Activated B cell treated with CpG ODN at 0.5 μM for 24 hours (primary cell): ENCODE measurements around the gene CACNG4. TPM values are rescaled to one million over a fixed set of nuclear protein-coding genes. Genes with fewer than 3 reads are reported as not detected.

Experiments used
- ATAC-seq: fragments of 200-7000 bp; cut with Tn5 transposase; one replicate; pipeline ENCODE4 v1.10.0; 2021; ENCODE audit warnings: low read depth, mild to moderate bottlenecking, moderate library complexity
- CTCF ChIA-PET: fragments of 350-600 bp; sonication (Branson Sonifier 250); formaldehyde crosslinking; loops from one replicate; lab custom pipeline; 2021; ENCODE audit warnings: antibody characterized with exemption; lab: Charles Lee
- POLR2A ChIA-PET: fragments of 350-600 bp; sonication (Branson Sonifier 250); formaldehyde crosslinking; loops from one replicate; lab custom pipeline; 2021; ENCODE audit warnings: antibody characterized with exemption; lab: Charles Lee
- DNase-seq: peaks from one replicate; pipeline ENCODE4 v3.0.0; 2022
- H3K27ac Mint-ChIP-seq: one replicate; pipeline ENCODE4 v1.8.0; 2020; ENCODE audit warnings: mixed read lengths
- H3K27me3 Mint-ChIP-seq: one replicate; pipeline ENCODE4 v1.8.0; 2021; ENCODE audit warnings: mixed read lengths
- H3K36me3 Mint-ChIP-seq: one replicate; pipeline ENCODE4 v1.8.0; 2021; ENCODE audit warnings: low read depth, mixed read lengths
- H3K4me1 Mint-ChIP-seq: one replicate; pipeline ENCODE4 v1.8.0; 2021; ENCODE audit warnings: mixed read lengths
- H3K4me3 Mint-ChIP-seq: one replicate; pipeline ENCODE4 v1.8.0; 2020; ENCODE audit warnings: mild to moderate bottlenecking, mixed read lengths
- H3K9me3 Mint-ChIP-seq: one replicate; pipeline ENCODE4 v1.8.0; 2020; ENCODE audit warnings: mixed read lengths
- intact Hi-C: fragments of 100-400 bp; cut with micrococcal nuclease; formaldehyde crosslinking; loops from one replicate; pipeline ENCODE4 v1.15.1; 2024
- total RNA-seq: library from RNA; stranded (reverse); gene quantifications from 2 replicates; pipeline ENCODE4 v1.2.3, GENCODE V29; 2022
- TF ChIP-seq, protein P1 (sequence below): fragments of 200-600 bp; IDR thresholded peaks from one replicate; pipeline ENCODE4 v1.8.0; 2022; ENCODE audit warnings: antibody characterized with exemption, mild to moderate bottlenecking

The CACNG4 gene
- total RNA-seq, 1 donor from 2014 or later = not detected

DNA sequence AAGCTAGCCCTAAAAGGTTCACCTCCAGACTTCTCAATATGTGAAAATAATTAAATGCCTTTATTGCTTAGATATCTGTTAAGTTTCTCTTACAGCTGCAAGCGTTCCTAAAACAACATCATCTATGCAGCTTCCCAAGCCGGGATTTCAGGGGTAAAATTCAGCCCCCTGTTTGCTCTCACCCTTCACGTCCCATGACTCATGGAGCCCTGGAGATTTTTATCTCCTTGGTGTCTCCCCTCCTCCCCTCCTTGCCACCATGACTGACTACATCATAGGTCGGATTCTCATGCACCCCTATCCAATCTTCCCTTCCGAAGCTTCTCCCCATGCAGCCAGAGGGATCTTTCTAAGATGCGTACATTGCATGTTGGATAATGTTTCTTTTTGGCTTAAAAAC is 21.0 kb upstream of the CACNG4 start:
- DNase-seq (no peak), ATAC-seq (no peak)
- CTCF ChIA-PET = no interaction called here
- no peak overlapping the region for H3K4me3 Mint-ChIP-seq
- no peaks in the 10 kb centered on the region for H3K9me3 Mint-ChIP-seq
- POLR2A ChIA-PET = no interaction called here
- H3K27me3 Mint-ChIP-seq = peaks cover 44% of the 10 kb centered on the region
- no peak overlapping the region for H3K27ac Mint-ChIP-seq
- H3K4me1 Mint-ChIP-seq = no peaks in the 10 kb centered on the region
- H3K36me3 Mint-ChIP-seq = no peaks in the 10 kb centered on the region
- intact Hi-C loops = no loop called here
- TF ChIP-seq, protein P1, sequence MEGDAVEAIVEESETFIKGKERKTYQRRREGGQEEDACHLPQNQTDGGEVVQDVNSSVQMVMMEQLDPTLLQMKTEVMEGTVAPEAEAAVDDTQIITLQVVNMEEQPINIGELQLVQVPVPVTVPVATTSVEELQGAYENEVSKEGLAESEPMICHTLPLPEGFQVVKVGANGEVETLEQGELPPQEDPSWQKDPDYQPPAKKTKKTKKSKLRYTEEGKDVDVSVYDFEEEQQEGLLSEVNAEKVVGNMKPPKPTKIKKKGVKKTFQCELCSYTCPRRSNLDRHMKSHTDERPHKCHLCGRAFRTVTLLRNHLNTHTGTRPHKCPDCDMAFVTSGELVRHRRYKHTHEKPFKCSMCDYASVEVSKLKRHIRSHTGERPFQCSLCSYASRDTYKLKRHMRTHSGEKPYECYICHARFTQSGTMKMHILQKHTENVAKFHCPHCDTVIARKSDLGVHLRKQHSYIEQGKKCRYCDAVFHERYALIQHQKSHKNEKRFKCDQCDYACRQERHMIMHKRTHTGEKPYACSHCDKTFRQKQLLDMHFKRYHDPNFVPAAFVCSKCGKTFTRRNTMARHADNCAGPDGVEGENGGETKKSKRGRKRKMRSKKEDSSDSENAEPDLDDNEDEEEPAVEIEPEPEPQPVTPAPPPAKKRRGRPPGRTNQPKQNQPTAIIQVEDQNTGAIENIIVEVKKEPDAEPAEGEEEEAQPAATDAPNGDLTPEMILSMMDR = no peak

DNA sequence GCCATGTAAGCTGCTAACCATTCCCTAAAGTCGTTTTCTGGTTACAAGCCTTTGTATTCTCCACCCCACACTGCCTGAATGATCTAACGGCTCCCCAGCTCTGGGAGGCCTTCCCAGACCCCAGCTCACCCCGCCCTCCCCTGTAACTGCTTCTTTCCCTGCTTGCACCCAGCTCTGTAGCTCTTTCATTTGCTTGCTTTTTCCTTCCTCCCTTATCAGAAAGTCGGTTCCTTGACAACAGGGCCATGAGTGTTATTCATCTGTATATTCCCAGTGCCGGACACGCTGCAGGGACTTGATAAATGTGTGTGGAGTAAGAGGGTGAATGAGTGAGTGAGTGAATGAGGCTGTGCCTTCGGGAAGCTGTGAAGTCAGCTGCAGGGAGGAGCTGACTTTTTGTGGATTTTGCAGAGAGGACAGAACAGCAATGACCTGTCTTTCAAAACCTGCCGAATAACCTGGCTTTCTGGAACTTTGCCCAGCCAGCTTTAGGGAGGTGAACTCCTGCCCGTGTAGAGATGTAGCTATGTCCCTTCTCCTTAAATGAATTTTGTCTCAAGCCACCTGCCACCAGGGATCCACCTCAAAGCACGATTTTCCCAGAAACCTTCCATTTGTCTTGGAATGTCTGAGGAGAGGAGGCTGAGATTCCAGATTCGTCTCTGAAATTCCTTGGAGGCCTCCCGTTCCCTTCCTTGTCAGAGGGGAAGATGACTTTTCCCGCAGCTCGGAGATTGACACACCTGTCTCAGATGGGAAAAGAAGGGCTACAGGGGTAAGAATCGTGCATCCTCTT is 20.0 kb upstream of the CACNG4 start:
- POLR2A ChIA-PET = no interaction called here
- CTCF ChIA-PET = no interaction called here
- DNase-seq = no peak

DNA sequence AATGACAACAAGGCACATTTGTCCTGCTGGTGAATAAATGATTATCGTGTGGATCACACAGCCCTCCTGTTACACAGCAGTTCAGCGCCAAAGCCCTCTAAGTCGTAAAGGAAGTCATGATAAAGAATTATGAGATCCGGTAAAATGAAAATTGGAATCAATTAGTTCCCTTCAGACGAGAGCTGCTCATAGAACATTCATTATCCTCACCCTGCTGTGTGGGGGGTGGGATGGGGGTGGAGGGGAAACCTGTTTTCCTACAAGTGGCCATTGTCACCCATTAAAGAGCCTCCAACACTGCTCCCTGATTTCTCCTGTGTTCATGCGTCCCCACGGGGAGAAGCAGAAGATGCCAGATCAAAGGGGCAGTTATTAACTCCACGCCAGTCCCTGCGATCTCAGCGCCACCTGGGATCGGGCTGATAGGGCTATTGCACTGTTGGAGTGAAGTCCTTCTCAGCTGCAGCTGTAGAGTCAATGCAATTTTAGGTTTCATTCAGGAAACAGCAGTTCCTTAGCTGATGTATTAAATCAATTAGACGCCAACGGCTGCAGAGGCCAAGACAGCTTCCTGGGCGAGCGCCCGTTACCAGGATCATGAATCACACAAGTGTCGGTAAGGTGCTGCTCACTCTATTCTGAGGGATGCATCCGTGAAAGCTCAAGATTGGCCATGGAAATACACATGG is 19.2 kb upstream of the CACNG4 start:
- ATAC-seq (no peak), DNase-seq (no peak)
- Mint-ChIP-seq H3K4me1 (no peaks in the 10 kb centered on the region), H3K9me3 (no peaks in the 10 kb centered on the region), H3K27ac (no peak overlapping the region), H3K27me3 (peaks cover 44% of the 10 kb centered on the region), H3K36me3 (no peaks in the 10 kb centered on the region), H3K4me3 (no peak overlapping the region)
- ChIA-PET POLR2A (no interaction called here), CTCF (no interaction called here)
- TF ChIP-seq, protein P1 = no peak
- intact Hi-C loops = no loop called here

More for the DNA sequence above, 20.0 kb upstream of the CACNG4 start:
- TF ChIP-seq, protein P1 = no peak
- no peak overlapping the region for H3K27ac Mint-ChIP-seq
- peaks cover 44% of the 10 kb centered on the region for H3K27me3 Mint-ChIP-seq
- H3K4me1 Mint-ChIP-seq = no peaks in the 10 kb centered on the region
- H3K9me3 Mint-ChIP-seq = no peaks in the 10 kb centered on the region
- intact Hi-C loops = loop anchor here (1.0 kb wide), 1 partner anchor 22 kb away; no protein-coding TSS in a partner anchor
- H3K4me3 Mint-ChIP-seq = no peak overlapping the region
- no peak for ATAC-seq
- H3K36me3 Mint-ChIP-seq = no peaks in the 10 kb centered on the region

DNA sequence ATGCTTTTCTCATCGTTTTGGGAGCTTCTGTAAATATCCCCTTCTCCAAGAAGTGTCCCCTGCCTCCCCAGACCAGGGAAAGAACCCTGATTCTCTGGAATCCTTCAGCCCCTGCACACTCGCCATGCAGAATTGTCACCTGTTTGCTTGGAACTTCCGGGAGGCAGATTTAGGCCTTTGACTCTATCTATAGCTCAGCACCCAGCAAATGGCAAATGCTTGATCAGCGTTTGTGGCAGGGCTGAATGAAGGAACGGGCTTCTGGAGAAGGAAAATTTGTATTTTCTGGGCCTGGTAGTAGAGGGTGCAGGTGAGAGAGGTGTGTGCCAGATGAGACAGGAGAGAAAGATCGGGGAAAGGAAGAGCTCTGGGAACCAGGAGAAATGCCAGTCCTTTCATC is 18.3 kb upstream of the CACNG4 start:
- TF ChIP-seq, protein P1 = no peak
- no peak for ATAC-seq

DNA sequence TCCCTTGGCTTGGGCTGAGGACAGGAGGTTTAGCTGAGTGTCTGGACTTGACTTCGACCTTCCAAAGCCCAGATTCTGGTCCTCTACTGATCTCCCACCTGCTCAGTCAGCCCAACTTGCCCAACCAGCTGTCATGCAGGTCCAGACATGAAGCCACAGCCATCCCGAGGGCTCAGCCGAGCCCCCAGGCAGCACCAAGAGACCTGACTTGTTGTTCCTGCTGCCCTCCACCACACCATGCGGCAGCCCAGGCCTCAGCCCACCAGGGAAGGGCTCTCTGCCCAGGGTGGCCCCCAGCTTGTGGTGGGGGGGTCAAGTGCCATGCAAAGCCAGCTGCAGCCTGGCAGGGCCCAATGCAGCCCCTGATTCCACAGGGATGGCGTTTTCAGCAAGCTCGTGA is 17.2 kb upstream of the CACNG4 start:
- DNase-seq (no peak), ATAC-seq (no peak)
- no peak overlapping the region for H3K4me3 Mint-ChIP-seq
- TF ChIP-seq, protein P1 = no peak
- ChIA-PET CTCF (no interaction called here), POLR2A (no interaction called here)
- H3K27ac Mint-ChIP-seq = no peak overlapping the region
- no peaks in the 10 kb centered on the region for H3K9me3 Mint-ChIP-seq
- no peaks in the 10 kb centered on the region for H3K36me3 Mint-ChIP-seq
- H3K27me3 Mint-ChIP-seq = peaks cover 41% of the 10 kb centered on the region
- intact Hi-C loops = no loop called here
- H3K4me1 Mint-ChIP-seq = no peaks in the 10 kb centered on the region

More for the DNA sequence above, 18.3 kb upstream of the CACNG4 start:
- no peaks in the 10 kb centered on the region for H3K36me3 Mint-ChIP-seq
- intact Hi-C loops = no loop called here
- CTCF ChIA-PET = no interaction called here
- H3K4me1 Mint-ChIP-seq = no peaks in the 10 kb centered on the region
- H3K27ac Mint-ChIP-seq = no peak overlapping the region
- H3K9me3 Mint-ChIP-seq = no peaks in the 10 kb centered on the region
- no peak for DNase-seq
- POLR2A ChIA-PET = no interaction called here
- H3K4me3 Mint-ChIP-seq = no peak overlapping the region
- peaks cover 47% of the 10 kb centered on the region for H3K27me3 Mint-ChIP-seq
